K562 (cell line): ENCODE measurements around the gene TIGD4. TPM values are rescaled to one million over a fixed set of nuclear protein-coding genes. Genes with fewer than 3 reads are reported as not detected.

ENCODE experiments used
- ATAC-seq: fragments of 200-7000 bp; cut with Tn5 transposase; 3 replicates; pipeline ENCODE4 v1.9.1; 2020; ENCODE audit warnings: moderate library complexity
- BruUV-seq: library from RNA; stranded (reverse); fragments of 400-500 nt; replicated peaks from 2 replicates; lab custom pipeline; 2021; lab: Mats Ljungman, UMichigan
- CTCF ChIA-PET: fragments of 300-600 bp; formaldehyde crosslinking; extraction: SDS; loops from one replicate; lab custom pipeline; 2021; ENCODE audit warnings: low intra/inter-chr PET ratio; lab: Yijun Ruan, JAX
- POLR2A ChIA-PET: fragments of 300-600, 350-650 bp; sonication (Branson Sonifier 250); formaldehyde crosslinking; extraction: SDS; loops from one replicate; lab custom pipeline; 2021; ENCODE audit warnings: antibody characterized with exemption, inconsistent platforms; lab: Yijun Ruan, JAX
- DNase-seq, 4 experiments: peaks; one replicate each; pipeline versions ENCODE4 v3.0.0 to v3.0.0-alpha.2; 2011 to 2018; ENCODE audit warnings: low spot score in 3 of 4, mixed read lengths in 3 of 4; ENCODE audit errors: extremely low read depth in 1 of 4
- FAIRE-seq: peaks from 2 replicates; lab custom pipeline; 2011; peaks lifted over from hg19 to GRCh38; lab: Jason Lieb, UNC
- H2AFZ ChIP-seq: 2 replicates; pipeline ENCODE4 v1.6.0; 2011; ENCODE audit warnings: low read depth, low read length, control low read depth, inconsistent platforms
- H3K27ac ChIP-seq: fragments of 200-600 bp; 3 replicates; pipeline ENCODE4 v1.8.0; 2011; ENCODE audit warnings: low read depth, mild to moderate bottlenecking, control low read depth, inconsistent platforms, low read length, moderate library complexity, mixed read lengths; ENCODE audit errors: extremely low read depth
- H3K27me3 ChIP-seq, 2 experiments: fragments of 300-600 bp in 1 of 2; 2 replicates in 1 of 2; 3 replicates in 1 of 2; pipeline versions ENCODE4 v1.6.0 to v1.8.0; 2011; ENCODE audit warnings: inconsistent platforms in 2 of 2, low read length in 2 of 2, mild to moderate bottlenecking in 1 of 2, mixed read lengths in 1 of 2, moderate library complexity in 1 of 2; ENCODE audit not compliant: control insufficient read depth in 2 of 2, insufficient read depth in 2 of 2
- H3K36me3 ChIP-seq: fragments of 300-600 bp; 3 replicates; pipeline ENCODE4 v1.8.0; 2011; ENCODE audit warnings: mild to moderate bottlenecking, low read length, inconsistent platforms; ENCODE audit not compliant: control insufficient read depth, insufficient read depth
- H3K4me1 ChIP-seq, 2 experiments: fragments of 200-600 bp in 1 of 2; replicated peaks in 1 of 2; 2 replicates in 1 of 2; 3 replicates in 1 of 2; pipeline versions ENCODE4 v1.5.1 to v1.8.0; 2011; ENCODE audit warnings: inconsistent platforms in 2 of 2, low read length in 2 of 2, mild to moderate bottlenecking in 1 of 2, mixed read lengths in 1 of 2, moderate library complexity in 1 of 2; ENCODE audit not compliant: control insufficient read depth in 2 of 2, insufficient read depth in 2 of 2
- H3K4me2 ChIP-seq: 2 replicates; pipeline ENCODE4 v1.6.1; 2011; ENCODE audit warnings: low read length, control low read depth, inconsistent platforms, mixed read lengths; ENCODE audit not compliant: insufficient read depth
- H3K4me3 ChIP-seq: fragments of 200-600 bp; sonication (generic), shearing (Covaris generic); 2 replicates; pipeline ENCODE4 v1.5.1; 2016; ENCODE audit warnings: control low read depth, inconsistent platforms
- H3K79me2 ChIP-seq: fragments of 200-600 bp; 3 replicates; pipeline ENCODE4 v1.8.0; 2011; ENCODE audit warnings: low read length, inconsistent platforms; ENCODE audit not compliant: control insufficient read depth, insufficient read depth
- H3K9ac ChIP-seq, 2 experiments: 2 replicates each; pipeline versions ENCODE4 v1.6.0 to v1.6.1; 2011; ENCODE audit warnings: low read depth in 2 of 2, low read length in 2 of 2, control low read depth in 1 of 2, inconsistent platforms in 1 of 2, mild to moderate bottlenecking in 1 of 2, mixed read lengths in 1 of 2; ENCODE audit not compliant: insufficient read depth in 1 of 2
- H3K9me1 ChIP-seq: one replicate; pipeline ENCODE4 v1.6.0; 2011; ENCODE audit warnings: inconsistent platforms, mild to moderate bottlenecking, low read length, moderate library complexity; ENCODE audit not compliant: control insufficient read depth, insufficient read depth
- H3K9me3 ChIP-seq: replicated peaks from 2 replicates; pipeline ENCODE4 v1.5.1; 2011; ENCODE audit warnings: low read depth, low read length, inconsistent platforms; ENCODE audit not compliant: control insufficient read depth, insufficient read depth
- H4K20me1 ChIP-seq: replicated peaks from 2 replicates; pipeline ENCODE4 v1.6.1; 2011; ENCODE audit warnings: low read length, inconsistent platforms, mixed read lengths; ENCODE audit not compliant: control insufficient read depth, insufficient read depth
- BRF1 ChIP-seq: IDR thresholded peaks from 3 replicates; pipeline ENCODE4 v1.6.1; 2011; ENCODE audit warnings: borderline replicate concordance, mild to moderate bottlenecking; ENCODE audit not compliant: insufficient read length; ENCODE audit errors: extremely low read depth
- CHCHD3 ChIP-seq: fragments of 250-450 bp; sonication (Bioruptor Pico); IDR thresholded peaks from 2 replicates; pipeline ENCODE4 v2.1.2; 2022; ENCODE audit warnings: mild to moderate bottlenecking
- MCM2 ChIP-seq: fragments of 450-650 bp; IDR thresholded peaks from 2 replicates; pipeline ENCODE4 v1.6.1; 2017; ENCODE audit warnings: low read depth, mild to moderate bottlenecking
- PBX2 ChIP-seq, 2 experiments: IDR thresholded peaks in 1 of 2; conservative IDR thresholded peaks in 1 of 2; 2 replicates each; pipeline ENCODE4 v1.6.1; 2016; ENCODE audit warnings: low read depth in 2 of 2, mild to moderate bottlenecking in 1 of 2, missing compliant biosample characterization in 1 of 2, missing genetic modification characterization in 1 of 2, moderate library complexity in 1 of 2
- ZNF133 ChIP-seq: fragments of 250-450 bp; sonication (Bioruptor Pico); IDR thresholded peaks from 2 replicates; pipeline ENCODE4 v1.4.0; 2020; ENCODE audit warnings: mild to moderate bottlenecking
- WGBS: fragments of 100-300 bp; shearing (Covaris generic); methylation state at CpG from one replicate; pipeline ENCODE4 v1.1.6; 2016; ENCODE audit warnings: low coverage, mixed read lengths; ENCODE audit not compliant: insufficient coverage; ENCODE audit errors: missing lambda C conversion rate; 5-methylcytosine and 5-hydroxymethylcytosine counted together
- in situ Hi-C: fragments of 300-500 bp; cut with MboI; formaldehyde crosslinking; loops from 4 replicates; pipeline ENCODE4 v1.15.0; 2018; ENCODE audit warnings: inconsistent platforms, mixed read lengths
- intact Hi-C: fragments of 100-400 bp; cut with micrococcal nuclease; formaldehyde crosslinking; loops from 2 replicates; pipeline ENCODE4 v1.14.2; 2022
- polyA plus RNA-seq, 8 experiments: library from polyadenylated mRNA; depleted of rRNA in 4 of 8; stranded (reverse) in 5 of 8; unstranded in 3 of 8; fragments of >200 nt; fragmentation: Nextera tagmentation in 2 of 8; fragmentation: Illumina TruSeq in 1 of 8; extraction: Ambion mirVana in 2 of 8; extraction: Trizol in 1 of 8; gene quantifications; 2 replicates each; pipeline versions ENCODE4 v1.2.1 to v1.2.3, GENCODE V29; 2011 to 2014; ENCODE audit warnings: inconsistent platforms in 1 of 8, missing spikeins in 1 of 8
- total RNA-seq, 7 experiments: library from RNA; depleted of rRNA in 6 of 7; stranded (reverse); fragments of >200 nt in 6 of 7; fragmentation: Illumina TruSeq in 2 of 7; extraction: Trizol in 2 of 7; gene quantifications; 2 replicates each; pipeline versions ENCODE4 v1.2.1 to v1.2.3, GENCODE V29; 2011 to 2021; ENCODE audit warnings: low replicate concordance in 1 of 7

TIGD4 gene
- total and polyA plus RNA-seq, 9 of the 15 experiments (the other 6 are each of a cell fraction or from before 2014, with no cell fraction given), result 0.07 to 0.28 (median 0.18) TPM

GRCh38 chr4:152785639-152786615, 6.4 kb upstream of the TIGD4 start:
- POLR2A ChIA-PET, result interaction anchor here (0.7 kb wide), 1 partner anchor 1539 kb away, joined by 3 read pairs; no protein-coding TSS in a partner anchor

More at GRCh38 chr4:152785639-152786615, 6.4 kb upstream of the TIGD4 start:
- Histone ChIP-seq H3K36me3 (peaks cover 4% of the 10 kb centered on the region; the same call in 1 of the 3 replicates), H3K9ac (no peak overlapping the region), H3K9me3 (no peaks in the 10 kb centered on the region), H2AFZ (no peak overlapping the region), H3K27ac (no peak overlapping the region), H3K4me3 (no peak overlapping the region), H4K20me1 (no peaks in the 10 kb centered on the region; the same call in 1 of the 2 replicates), H3K79me2 (peaks cover 36% of the 10 kb centered on the region), H3K4me1 (peaks cover 0 to 3% of the 10 kb centered on the region in 2 experiments; a peak in 2 of 5 replicates), H3K4me2 (no peak overlapping the region), H3K9me1 (no peaks in the 10 kb centered on the region), H3K27me3 (no peaks in the 10 kb centered on the region)
- WGBS, result 49% methylated on average over 3 of the region's 3 CpGs
- no peak for DNase-seq
- intact Hi-C loops, result no loop called here
- FAIRE-seq, result peak; percentile 26
- in situ Hi-C loops, result no loop called here
- TF ChIP-seq BRF1 (no peak), PBX2 (CRISPR knock-in tag; IDR thresholded peaks at IDR 0.05; ENCODE audit: low read depth) (no peak), PBX2 (tag; conservative IDR thresholded peaks at IDR 0.05; ENCODE audit: low read depth) (peak; percentile 38; the same call in 1 of the 2 replicates), CHCHD3 (no peak), ZNF133 (CRISPR knock-in tag) (no peak), MCM2 (no peak)
- ATAC-seq, result no peak
- CTCF ChIA-PET, result interaction anchor here (0.7 kb wide), 1 partner anchor 560 kb away, joined by 3 read pairs; no protein-coding TSS in a partner anchor
- BruUV-seq, result no TSS peak
